Psoas muscle (tissue), 8 donors: ENCODE data around the gene COL1A1. TPM values are rescaled to one million over a fixed set of nuclear protein-coding genes. Genes with fewer than 3 reads are reported as not detected.

ENCODE experiments used
- ATAC-seq, 4 donors: fragments of 200-7000 bp; cut with Tn5 transposase; one replicate each; pipeline ENCODE4 v1.9.1; 2020; ENCODE audit warnings: moderate library complexity in 3 of 4, mild to moderate bottlenecking in 2 of 4
- DNase-seq, 2 donors: peaks; one replicate each; pipeline ENCODE4 v3.0.0-alpha.2; 2020
- H3K27ac ChIP-seq: fragments of 200-600 bp; one replicate; pipeline ENCODE4 v1.8.0; 2022
- H3K27me3 ChIP-seq, 3 donors: fragments of 200-600 bp in 1 of 3; one replicate each; pipeline versions ENCODE4 v1.6.1 to v1.8.0; 2013 to 2022; ENCODE audit warnings: low read length in 2 of 3, mild to moderate bottlenecking in 2 of 3, moderate library complexity in 1 of 3; ENCODE audit not compliant: insufficient read depth in 3 of 3
- H3K36me3 ChIP-seq, 2 donors: fragments of 200-600 bp in 1 of 2; one replicate each; pipeline versions ENCODE4 v1.6.1 to v1.8.0; 2013 to 2022; ENCODE audit warnings: low read depth in 1 of 2, mild to moderate bottlenecking in 1 of 2, moderate library complexity in 1 of 2; ENCODE audit not compliant: insufficient read depth in 1 of 2
- H3K4me1 ChIP-seq: fragments of 200-600 bp; one replicate; pipeline ENCODE4 v1.8.0; 2022
- H3K4me3 ChIP-seq: fragments of 200-600 bp; one replicate; pipeline ENCODE4 v1.8.0; 2022; ENCODE audit warnings: mild to moderate bottlenecking
- H3K9me3 ChIP-seq: fragments of 200-600 bp; one replicate; pipeline ENCODE4 v1.8.0; 2022
- CTCF ChIP-seq: fragments of 200-600 bp; IDR thresholded peaks from one replicate; pipeline ENCODE4 v1.8.0; 2022; ENCODE audit warnings: antibody characterized with exemption
- WGBS, 3 donors: extraction: QIAGEN DNeasy Blood & Tissue Kit; methylation state at CpG; one replicate each; pipeline versions ENCODE4 v1.1.6 to v1.1.7; 2013; 5-methylcytosine and 5-hydroxymethylcytosine counted together
- intact Hi-C, 2 donors: fragments of 100-400 bp; cut with DNase I; formaldehyde crosslinking; loops; one replicate each; pipeline versions ENCODE4 v1.11.0 to v1.14.2; 2022
- polyA plus RNA-seq, 3 donors: library from polyadenylated mRNA; stranded (reverse); fragments of 200-250 nt; gene quantifications; one replicate each; pipeline ENCODE4 v1.2.3, GENCODE V29; 2013
- total RNA-seq, 4 donors: library from RNA; stranded (reverse); fragmentation: NEBNext Ultra II Directional in 2 of 4; extraction: Animal tissue kit (Norgen Biotek cat#: 25700) in 2 of 4; gene quantifications; one replicate each; pipeline versions ENCODE4 v1.2.1 to v1.2.4, GENCODE V29; 2021 to 2023
- donor health status: healthy with polysubstance abuse.
- donor health status: DM: no; HTN: no; CAD: no; lungs with moderate emphysema.
- donor health status: Bipolar disorder and iron deficiency.
- donor health status: healthy.
- donor health status: DM: yes; HTN: yes; CAD: no.
- donor health status: DM: no; HTN: no; CAD: no.
- donor health status: DM: no; HTN: no; CAD: no.
- donor health status: DM: yes; HTN: yes; CAD: no.

The COL1A1 gene
- total and polyA plus RNA-seq, 7 donors: 2.3 to 46.6 (median 10.2) TPM

- H3K4me1 ChIP-seq: no peaks in the 10 kb centered on the region
- H3K27ac ChIP-seq: no peak overlapping the region
These were observed 14.6 kb downstream of the COL1A1 start for GRCh38 chr17:50186661-50187393.

GRCh38 chr17:50185631-50186471 lies 15.6 kb downstream of the COL1A1 start:
- no peak for TF ChIP-seq CTCF
- no peaks in the 10 kb centered on the region for H3K4me1 ChIP-seq
- no peak overlapping the region for H3K27ac ChIP-seq
- peaks cover 0 to 3% of the 10 kb centered on the region in 2 donors for H3K36me3 ChIP-seq
- no peaks in the 10 kb centered on the region for H3K9me3 ChIP-seq
- ATAC-seq (no peak), DNase-seq (no peak)
- 83 to 85% (median 85%) methylated on average over 30 to 31 of the region's 31 CpGs for WGBS, 3 donors
- H3K4me3 ChIP-seq: no peak overlapping the region
- intact Hi-C loops: no loop called here
- H3K27me3 ChIP-seq: no peaks in the 10 kb centered on the region

More at GRCh38 chr17:50186661-50187393, 14.6 kb downstream of the COL1A1 start:
- DNase-seq: no peak
- intact Hi-C loops: no loop called here
- Histone ChIP-seq H3K4me3 (no peak overlapping the region), H3K36me3 (peaks cover 0 to 3% of the 10 kb centered on the region in 2 donors), H3K27me3 (no peaks in the 10 kb centered on the region), H3K9me3 (no peaks in the 10 kb centered on the region)
- no peak for ATAC-seq
- TF ChIP-seq CTCF: no peak
- WGBS, 3 donors: 80 to 88% (median 83%) methylated on average over 20 to 24 of the region's 24 CpGs

- no peak overlapping the region for H3K4me3 ChIP-seq
- H3K9me3 ChIP-seq: no peaks in the 10 kb centered on the region
- WGBS, 3 donors: 70 to 80% (median 74%) methylated on average over 19 of the region's 19 CpGs
- peak; percentile 64 to 66 for DNase-seq
- intact Hi-C loops: no loop called here
- H3K27me3 ChIP-seq: no peaks in the 10 kb centered on the region
- no peak overlapping the region for H3K27ac ChIP-seq
- H3K36me3 ChIP-seq: peaks cover 0 to 3% of the 10 kb centered on the region in 2 donors
- TF ChIP-seq CTCF: no peak
- H3K4me1 ChIP-seq: no peaks in the 10 kb centered on the region
- ATAC-seq: peak in 2 of 4 donors; percentile 23 to 34
These were observed 16.6 kb downstream of the COL1A1 start for GRCh38 chr17:50184611-50185398.

GRCh38 chr17:50184064-50184463 lies 17.4 kb downstream of the COL1A1 start:
- no peaks in the 10 kb centered on the region for H3K27me3 ChIP-seq
- H3K36me3 ChIP-seq: peaks cover 0 to 3% of the 10 kb centered on the region in 2 donors
- DNase-seq: peak in 1 of 2 donors; percentile 26
- no peak for TF ChIP-seq CTCF
- no peaks in the 10 kb centered on the region for H3K4me1 ChIP-seq
- H3K9me3 ChIP-seq: no peaks in the 10 kb centered on the region
- no peak overlapping the region for H3K4me3 ChIP-seq
- no peak overlapping the region for H3K27ac ChIP-seq
- 67 to 78% (median 69%) methylated on average over 8 of the region's 8 CpGs for WGBS, 3 donors
- intact Hi-C loops: no loop called here
- no peak for ATAC-seq
